LoVo (cell line): ENCODE results near the gene CD80.
A peak's percentile ranks its signal among the peaks of the same experiment; 100 is the strongest.
"Not testable (repeated sequence)": the region's sequence is repeated elsewhere in the genome, so short reads cannot be mapped to it uniquely, and the experiment has no call there.

Source experiments
- DNase-seq: peaks from one replicate; pipeline ENCODE4 v3.0.0-alpha.2; 2016; ENCODE audit warnings: low spot score

CD80 gene

GRCh38 chr3:119582178-119582577 lies 22.8 kb upstream of the CD80 start:
- no peak for DNase-seq

- no peak for DNase-seq
Observed at GRCh38 chr3:119580067-119580760, 20.8 kb upstream of the CD80 start.

- DNase-seq, result peak; percentile 68
Observed at GRCh38 chr3:119579366-119580066, 20.1 kb upstream of the CD80 start, which contains the start of gene ADPRH. Gene ADPRH (plus strand): TSS chr3:119579492. CDS start chr3:119582170, 2,678 bp downstream.

- DNase-seq, result no peak
Observed at GRCh38 chr3:119575507-119575906, 16.1 kb upstream of the CD80 start.

- no peak for DNase-seq
Observed at GRCh38 chr3:119571688-119572087, 12.3 kb upstream of the CD80 start.

GRCh38 chr3:119571230-119571629 lies 11.8 kb upstream of the CD80 start:
- DNase-seq, result no peak

- DNase-seq, result no peak
Observed at GRCh38 chr3:119570229-119570628, 10.8 kb upstream of the CD80 start.

- no peak for DNase-seq
Observed at GRCh38 chr3:119569156-119569555, 9.7 kb upstream of the CD80 start.

GRCh38 chr3:119563334-119563733 lies 3.9 kb upstream of the CD80 start:
- not testable (repeated sequence) for DNase-seq

GRCh38 chr3:119562307-119562961 lies 3.0 kb upstream of the CD80 start:
- no peak for DNase-seq

GRCh38 chr3:119560160-119560559 lies 746 bp upstream of the CD80 start:
- DNase-seq, result no peak

- no peak for DNase-seq
Observed at GRCh38 chr3:119558626-119559317, 642 bp downstream of the CD80 start.

GRCh38 chr3:119557877-119558269 lies 1.5 kb downstream of the CD80 start:
- DNase-seq, result no peak

- DNase-seq, result no peak
Observed at GRCh38 chr3:119557192-119557876, 2.1 kb downstream of the CD80 start.

GRCh38 chr3:119555929-119556328 lies 3.5 kb downstream of the CD80 start:
- no peak for DNase-seq

GRCh38 chr3:119555309-119555735 lies 4.1 kb downstream of the CD80 start:
- no peak for DNase-seq

- no peak for DNase-seq
Observed at GRCh38 chr3:119553823-119554415, 5.5 kb downstream of the CD80 start.

- DNase-seq, result not testable (repeated sequence)
Observed at GRCh38 chr3:119552928-119553327, 6.5 kb downstream of the CD80 start.

GRCh38 chr3:119551598-119551997 lies 7.8 kb downstream of the CD80 start:
- DNase-seq, result no peak

- DNase-seq, result no peak
Observed at GRCh38 chr3:119550192-119550910, 9.1 kb downstream of the CD80 start.

- no peak for DNase-seq
Observed at GRCh38 chr3:119548341-119548740, 11.1 kb downstream of the CD80 start.
